ENCODE data around the gene GCK. TPM values are rescaled to one million over a fixed set of nuclear protein-coding genes. Genes with fewer than 3 reads are reported as not detected.

The GCK gene
- total RNA-seq, 1 donor from 2014 or later: 43.9 TPM

GRCh38 chr7:44106311-44107065, 82.8 kb downstream of the GCK start:
- Mint-ChIP-seq H3K4me3 (ENCODE audit: unreplicated experiment) (no peak overlapping the region), H3K27ac (ENCODE audit: unreplicated experiment) (no peak overlapping the region), H3K36me3 (ENCODE audit: unreplicated experiment) (no peaks in the 10 kb centered on the region), H3K9me3 (ENCODE audit: unreplicated experiment) (no peaks in the 10 kb centered on the region), H3K4me1 (ENCODE audit: low read depth, unreplicated experiment) (peaks cover 2% of the 10 kb centered on the region), H3K27me3 (ENCODE audit: unreplicated experiment) (peaks cover 9% of the 10 kb centered on the region)
- DNase-seq: no peak
- TF ChIP-seq CTCF (IDR thresholded peaks at IDR 0.05; ENCODE audit: partially characterized antibody, unreplicated experiment): no peak

- H3K9me3 Mint-ChIP-seq (ENCODE audit: unreplicated experiment): no peaks in the 10 kb centered on the region
- DNase-seq: no peak
- H3K27me3 Mint-ChIP-seq (ENCODE audit: unreplicated experiment): peaks cover 9% of the 10 kb centered on the region
- H3K4me3 Mint-ChIP-seq (ENCODE audit: unreplicated experiment): peak overlapping the region; percentile 77
- H3K4me1 Mint-ChIP-seq (ENCODE audit: low read depth, unreplicated experiment): peaks cover 2% of the 10 kb centered on the region
- no peak for TF ChIP-seq CTCF (IDR thresholded peaks at IDR 0.05; ENCODE audit: partially characterized antibody, unreplicated experiment)
- no peak overlapping the region for H3K27ac Mint-ChIP-seq (ENCODE audit: unreplicated experiment)
- H3K36me3 Mint-ChIP-seq (ENCODE audit: unreplicated experiment): no peaks in the 10 kb centered on the region
These were observed 83.4 kb downstream of the GCK start for GRCh38 chr7:44105832-44106231.

GRCh38 chr7:44104860-44105771, 84.1 kb downstream of the GCK start:
- no peaks in the 10 kb centered on the region for H3K9me3 Mint-ChIP-seq (ENCODE audit: unreplicated experiment)
- H3K4me1 Mint-ChIP-seq (ENCODE audit: low read depth, unreplicated experiment): peaks cover 6% of the 10 kb centered on the region
- H3K4me3 Mint-ChIP-seq (ENCODE audit: unreplicated experiment): peak overlapping the region; percentile 77
- H3K27me3 Mint-ChIP-seq (ENCODE audit: unreplicated experiment): peaks cover 9% of the 10 kb centered on the region
- no peak overlapping the region for H3K27ac Mint-ChIP-seq (ENCODE audit: unreplicated experiment)
- no peak for TF ChIP-seq CTCF (IDR thresholded peaks at IDR 0.05; ENCODE audit: partially characterized antibody, unreplicated experiment)
- H3K36me3 Mint-ChIP-seq (ENCODE audit: unreplicated experiment): no peaks in the 10 kb centered on the region
- no peak for DNase-seq

GRCh38 chr7:44103923-44104859, 85.0 kb downstream of the GCK start, which contains the start of gene AEBP1:
Gene AEBP1 (plus strand): TSS chr7:44104345. CDS start chr7:44104666, 321 bp downstream.
- no peaks in the 10 kb centered on the region for H3K9me3 Mint-ChIP-seq (ENCODE audit: unreplicated experiment)
- no peaks in the 10 kb centered on the region for H3K36me3 Mint-ChIP-seq (ENCODE audit: unreplicated experiment)
- H3K27ac Mint-ChIP-seq (ENCODE audit: unreplicated experiment): no peak within 1 kb of the TSS
- H3K4me1 Mint-ChIP-seq (ENCODE audit: low read depth, unreplicated experiment): peaks cover 10% of the 10 kb centered on the region
- peak; percentile 60 for DNase-seq
- no peak for TF ChIP-seq CTCF (IDR thresholded peaks at IDR 0.05; ENCODE audit: partially characterized antibody, unreplicated experiment)
- H3K27me3 Mint-ChIP-seq (ENCODE audit: unreplicated experiment): peaks cover 9% of the 10 kb centered on the region
- peak within 1 kb of the TSS; percentile 77 for H3K4me3 Mint-ChIP-seq (ENCODE audit: unreplicated experiment)

All from glutamatergic neuron (in vitro differentiated cells).